ENCODE results near the gene ACTR1A.
"Not testable (repeated sequence)": the region's sequence is repeated elsewhere in the genome, so short reads cannot be mapped to it uniquely, and the experiment has no call there.

Gene ACTR1A

DNA sequence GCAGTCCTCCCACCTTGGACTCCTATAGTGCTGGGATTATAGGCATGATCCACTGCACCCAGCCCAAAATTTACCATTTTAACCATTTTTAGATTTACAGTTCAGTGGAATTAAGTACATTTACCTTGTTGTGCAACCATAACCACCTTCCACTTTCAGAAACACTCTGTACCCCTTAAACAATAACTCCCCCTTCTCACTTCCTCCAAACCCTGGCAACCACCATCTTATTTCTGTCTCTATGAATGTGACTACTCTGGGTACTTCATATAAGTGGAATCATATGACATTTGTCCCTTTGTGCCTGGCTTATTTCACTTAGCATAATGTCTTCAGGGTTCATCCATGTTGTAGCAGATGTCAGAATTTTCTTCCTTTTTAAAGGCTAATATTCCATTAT, 34.9 kb upstream of the ACTR1A start:
- Histone ChIP-seq H3K4me3 (ENCODE audit: low read length in 2 of 2) (no peak overlapping the region), H3K9me3 (ENCODE audit: control insufficient read depth in 2 of 2, low read length in 2 of 2) (no peaks in the 10 kb centered on the region), H3K9ac (ENCODE audit: low read length in 2 of 2) (no peak overlapping the region), H3K27me3 (ENCODE audit: control insufficient read depth in 1 of 2, insufficient read depth in 2 of 2, low read length in 2 of 2) (no peaks in the 10 kb centered on the region), H3K27ac (ENCODE audit: low read length) (no peak overlapping the region), H3K36me3 (ENCODE audit: control insufficient read depth in 2 of 2, insufficient read depth in 2 of 2, low read length in 2 of 2) (peaks cover 0 to 6% of the 10 kb centered on the region in 2 donors), H3K4me1 (ENCODE audit: control insufficient read depth, insufficient read depth, low read length) (no peaks in the 10 kb centered on the region)

DNA sequence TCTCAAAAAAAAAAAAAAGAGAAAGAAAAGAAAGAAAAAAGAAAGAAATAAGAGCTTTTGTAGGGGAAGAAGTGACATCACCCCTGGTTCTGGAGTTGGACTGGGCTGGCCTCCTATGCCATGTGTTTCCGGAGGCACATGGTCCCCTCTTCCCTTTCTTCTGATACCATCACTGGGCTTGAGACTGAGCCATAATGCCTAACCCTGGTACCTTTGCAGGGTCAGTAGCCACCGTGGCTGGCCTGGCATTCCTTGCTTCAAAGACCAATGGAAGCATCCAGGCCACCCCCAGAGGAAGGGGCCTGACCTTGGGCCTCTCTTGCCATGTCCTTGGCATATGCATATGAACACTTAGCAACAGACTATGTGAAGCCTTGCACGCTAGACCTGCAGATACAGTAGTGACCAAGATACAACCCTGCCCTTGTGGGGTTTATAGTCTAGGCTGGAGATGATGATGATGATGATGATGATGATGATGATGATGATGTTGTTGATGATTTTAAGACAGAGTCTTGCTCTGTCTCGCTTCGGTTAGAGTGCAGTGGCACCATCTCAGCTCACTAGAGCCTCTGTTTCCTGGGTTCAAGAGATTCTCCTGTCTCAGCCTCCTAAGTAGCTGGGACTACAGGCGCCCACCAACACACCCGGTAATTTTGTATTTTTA, 33.1 kb upstream of the ACTR1A start:
- H3K9ac ChIP-seq (ENCODE audit: low read length in 2 of 2), result no peak overlapping the region
- peaks cover 0 to 6% of the 10 kb centered on the region in 2 donors for H3K36me3 ChIP-seq (ENCODE audit: control insufficient read depth in 2 of 2, insufficient read depth in 2 of 2, low read length in 2 of 2)
- H3K27ac ChIP-seq (ENCODE audit: low read length), result no peak overlapping the region
- no peaks in the 10 kb centered on the region for H3K9me3 ChIP-seq (ENCODE audit: control insufficient read depth in 2 of 2, low read length in 2 of 2)
- no peaks in the 10 kb centered on the region for H3K27me3 ChIP-seq (ENCODE audit: control insufficient read depth in 1 of 2, insufficient read depth in 2 of 2, low read length in 2 of 2)
- no peaks in the 10 kb centered on the region for H3K4me1 ChIP-seq (ENCODE audit: control insufficient read depth, insufficient read depth, low read length)
- H3K4me3 ChIP-seq (ENCODE audit: low read length in 2 of 2), result no peak overlapping the region

DNA sequence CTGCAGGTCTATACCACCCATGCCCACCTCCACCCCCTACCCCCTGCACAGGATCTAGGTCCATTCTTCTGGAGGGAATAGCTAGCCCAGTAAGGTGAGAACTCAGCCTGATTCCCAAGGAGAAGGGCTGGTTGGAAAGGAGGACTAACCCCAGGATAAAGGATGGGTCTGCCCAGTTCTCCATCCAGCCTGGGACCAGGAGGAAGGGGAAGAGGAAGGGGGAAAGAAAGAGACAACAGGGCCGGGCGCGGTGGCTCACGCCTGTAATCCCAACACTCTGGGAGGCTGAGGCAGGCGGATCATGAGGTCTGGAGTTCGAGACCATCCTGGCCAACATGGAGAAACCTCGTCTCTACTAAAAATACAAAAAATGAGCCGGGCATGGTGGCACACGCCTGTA, 32.5 kb upstream of the ACTR1A start:
- H3K9me3 ChIP-seq (ENCODE audit: control insufficient read depth in 2 of 2, low read length in 2 of 2); H3K9ac ChIP-seq (ENCODE audit: low read length in 2 of 2); H3K4me1 ChIP-seq (ENCODE audit: control insufficient read depth, insufficient read depth, low read length); H3K27ac ChIP-seq (ENCODE audit: low read length); H3K27me3 ChIP-seq (ENCODE audit: control insufficient read depth in 1 of 2, insufficient read depth in 2 of 2, low read length in 2 of 2); H3K4me3 ChIP-seq (ENCODE audit: low read length in 2 of 2); H3K36me3 ChIP-seq (ENCODE audit: control insufficient read depth in 2 of 2, insufficient read depth in 2 of 2, low read length in 2 of 2): not testable (repeated sequence)

DNA sequence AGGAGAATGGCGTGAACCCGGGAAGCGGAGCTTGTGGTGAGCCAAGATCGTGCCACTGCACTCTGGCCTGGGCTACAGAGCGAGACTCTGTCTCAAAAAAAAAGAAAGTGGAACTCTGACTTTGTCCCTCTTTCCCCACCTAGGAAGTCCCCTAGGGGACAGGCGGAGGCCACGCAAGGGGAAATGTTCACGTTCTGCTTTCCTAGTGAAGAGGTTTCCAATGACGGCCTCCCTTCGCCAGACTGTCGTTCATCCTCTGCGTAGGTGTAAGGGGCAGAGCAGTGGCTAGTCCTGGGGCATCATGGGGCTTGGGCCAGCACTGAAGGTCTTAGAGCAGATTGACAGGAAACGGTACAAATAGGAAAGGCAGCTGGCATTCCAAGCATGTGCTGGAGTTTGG, 31.8 kb upstream of the ACTR1A start:
- Histone ChIP-seq H3K9me3 (ENCODE audit: control insufficient read depth in 2 of 2, low read length in 2 of 2) (no peaks in the 10 kb centered on the region), H3K36me3 (ENCODE audit: control insufficient read depth in 2 of 2, insufficient read depth in 2 of 2, low read length in 2 of 2) (peaks cover 0 to 6% of the 10 kb centered on the region in 2 donors), H3K4me1 (ENCODE audit: control insufficient read depth, insufficient read depth, low read length) (no peaks in the 10 kb centered on the region), H3K27ac (ENCODE audit: low read length) (no peak overlapping the region), H3K4me3 (ENCODE audit: low read length in 2 of 2) (no peak overlapping the region), H3K9ac (ENCODE audit: low read length in 2 of 2) (no peak overlapping the region), H3K27me3 (ENCODE audit: control insufficient read depth in 1 of 2, insufficient read depth in 2 of 2, low read length in 2 of 2) (no peaks in the 10 kb centered on the region)

DNA sequence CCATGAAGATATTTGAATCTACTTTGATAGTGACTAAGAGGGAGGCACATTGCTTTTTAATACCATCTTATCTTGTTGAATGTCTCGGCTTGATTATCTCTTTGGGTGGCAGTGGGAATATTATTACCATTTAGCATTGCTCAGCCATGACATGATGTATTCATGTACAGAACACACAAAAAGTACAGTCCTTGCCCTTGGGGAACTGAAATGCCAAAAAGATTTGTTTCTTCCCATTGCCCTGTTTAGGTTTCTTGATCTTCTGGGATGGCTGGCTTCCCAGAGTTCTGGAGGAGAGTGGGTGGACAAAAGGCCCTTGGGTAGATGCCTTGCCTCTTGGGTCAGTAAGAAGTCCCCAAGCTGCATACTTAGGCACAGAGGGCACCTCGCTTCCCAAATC, 25.0 kb upstream of the ACTR1A start:
- H3K9me3 ChIP-seq (ENCODE audit: control insufficient read depth in 2 of 2, low read length in 2 of 2), result no peaks in the 10 kb centered on the region
- no peaks in the 10 kb centered on the region for H3K4me1 ChIP-seq (ENCODE audit: control insufficient read depth, insufficient read depth, low read length)
- H3K36me3 ChIP-seq (ENCODE audit: control insufficient read depth in 2 of 2, insufficient read depth in 2 of 2, low read length in 2 of 2), result peaks cover 0 to 2% of the 10 kb centered on the region in 2 donors
- H3K4me3 ChIP-seq (ENCODE audit: low read length in 2 of 2), result no peak overlapping the region
- no peaks in the 10 kb centered on the region for H3K27me3 ChIP-seq (ENCODE audit: control insufficient read depth in 1 of 2, insufficient read depth in 2 of 2, low read length in 2 of 2)
- no peak overlapping the region for H3K9ac ChIP-seq (ENCODE audit: low read length in 2 of 2)
- H3K27ac ChIP-seq (ENCODE audit: low read length), result no peak overlapping the region

DNA sequence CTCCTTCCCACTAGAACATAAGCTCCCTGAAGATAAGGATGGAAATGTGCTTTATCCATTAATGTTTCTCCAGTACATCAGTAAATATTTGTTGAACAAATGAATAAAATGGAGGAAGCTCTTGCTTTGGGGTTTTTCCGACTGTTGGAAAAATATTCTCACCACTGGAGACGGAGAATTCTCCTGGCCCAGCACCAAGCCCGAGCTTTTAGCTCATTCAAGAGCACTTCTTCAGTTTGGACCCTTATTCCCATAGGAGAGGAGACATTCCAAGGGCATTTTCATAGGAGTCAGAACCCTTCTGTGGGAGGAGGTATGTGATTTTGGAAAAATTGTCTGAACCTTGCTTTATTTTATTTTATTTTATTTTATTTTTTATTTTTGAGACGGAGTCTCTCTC, 22.2 kb upstream of the ACTR1A start:
- Histone ChIP-seq H3K9ac (ENCODE audit: low read length in 2 of 2) (no peak overlapping the region), H3K27ac (ENCODE audit: low read length) (no peak overlapping the region), H3K4me1 (ENCODE audit: control insufficient read depth, insufficient read depth, low read length) (no peaks in the 10 kb centered on the region), H3K4me3 (ENCODE audit: low read length in 2 of 2) (no peak overlapping the region), H3K27me3 (ENCODE audit: control insufficient read depth in 1 of 2, insufficient read depth in 2 of 2, low read length in 2 of 2) (no peaks in the 10 kb centered on the region), H3K36me3 (ENCODE audit: control insufficient read depth in 2 of 2, insufficient read depth in 2 of 2, low read length in 2 of 2) (peaks cover 0 to 2% of the 10 kb centered on the region in 2 donors), H3K9me3 (ENCODE audit: control insufficient read depth in 2 of 2, low read length in 2 of 2) (no peaks in the 10 kb centered on the region)

DNA sequence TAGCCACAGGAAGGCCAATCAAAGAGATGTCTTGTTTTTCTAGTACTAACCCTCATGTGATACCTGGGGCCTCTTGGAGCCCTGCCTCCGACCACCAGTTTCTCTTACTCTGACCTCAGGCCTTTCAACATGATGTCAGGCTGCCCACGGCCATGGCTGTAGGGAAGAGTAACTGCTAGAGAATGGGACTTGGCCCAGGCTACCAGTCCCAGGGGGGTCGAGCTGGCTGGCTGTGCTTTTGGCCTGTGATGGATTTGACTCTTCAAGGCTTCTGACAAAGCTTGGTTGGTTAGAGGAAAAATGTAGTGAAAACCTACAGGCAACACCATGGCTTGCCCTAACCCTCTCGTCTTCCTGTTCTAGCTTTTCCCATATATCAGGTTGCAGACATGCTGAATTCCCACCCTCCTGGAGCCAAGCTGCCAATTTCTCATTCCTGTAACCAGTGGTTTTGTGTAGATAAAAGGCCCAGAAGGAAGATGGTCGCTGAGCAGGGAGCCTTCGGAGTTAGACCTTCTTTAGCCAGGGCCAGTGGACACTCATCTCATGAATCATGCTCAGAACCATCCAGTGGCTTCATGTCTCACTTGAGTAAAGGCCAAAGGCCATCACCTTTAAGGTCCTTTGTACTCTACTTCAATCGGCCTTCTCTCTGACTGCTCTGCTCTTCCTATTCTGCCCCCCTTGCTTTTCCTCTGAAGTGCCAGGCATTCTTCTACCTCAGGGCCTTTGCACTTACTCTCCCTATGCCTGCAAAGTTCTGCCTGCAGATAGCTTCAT, 20.9 kb upstream of the ACTR1A start:
- Histone ChIP-seq H3K4me1 (ENCODE audit: control insufficient read depth, insufficient read depth, low read length) (no peaks in the 10 kb centered on the region), H3K9me3 (ENCODE audit: control insufficient read depth in 2 of 2, low read length in 2 of 2) (no peaks in the 10 kb centered on the region), H3K4me3 (ENCODE audit: low read length in 2 of 2) (no peak overlapping the region), H3K27ac (ENCODE audit: low read length) (no peak overlapping the region), H3K36me3 (ENCODE audit: control insufficient read depth in 2 of 2, insufficient read depth in 2 of 2, low read length in 2 of 2) (peaks cover 0 to 2% of the 10 kb centered on the region in 2 donors), H3K27me3 (ENCODE audit: control insufficient read depth in 1 of 2, insufficient read depth in 2 of 2, low read length in 2 of 2) (no peaks in the 10 kb centered on the region), H3K9ac (ENCODE audit: low read length in 2 of 2) (no peak overlapping the region)

DNA sequence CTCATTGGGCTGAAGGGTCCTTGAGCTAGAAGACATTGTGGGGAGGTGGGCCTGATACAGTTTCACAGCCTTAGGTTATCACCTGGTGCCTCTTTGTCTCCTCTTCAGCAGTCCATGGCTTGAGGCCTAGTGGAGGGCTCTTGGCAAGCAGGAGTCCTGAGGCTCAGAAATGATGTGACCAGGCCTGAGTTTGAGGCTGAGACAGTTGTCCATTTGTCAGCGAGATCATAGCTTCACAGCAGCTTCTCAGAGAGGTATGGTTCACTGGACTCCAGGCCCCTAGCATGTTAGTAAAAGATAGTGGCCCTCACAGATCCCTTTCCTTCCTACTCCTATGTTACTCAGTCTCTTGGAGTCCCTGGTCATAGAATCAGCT, 20.4 kb upstream of the ACTR1A start:
- Histone ChIP-seq H3K4me1 (ENCODE audit: control insufficient read depth, insufficient read depth, low read length) (no peaks in the 10 kb centered on the region), H3K9ac (ENCODE audit: low read length in 2 of 2) (no peak overlapping the region), H3K36me3 (ENCODE audit: control insufficient read depth in 2 of 2, insufficient read depth in 2 of 2, low read length in 2 of 2) (peaks cover 0 to 2% of the 10 kb centered on the region in 2 donors), H3K27me3 (ENCODE audit: control insufficient read depth in 1 of 2, insufficient read depth in 2 of 2, low read length in 2 of 2) (no peaks in the 10 kb centered on the region), H3K9me3 (ENCODE audit: control insufficient read depth in 2 of 2, low read length in 2 of 2) (no peaks in the 10 kb centered on the region), H3K27ac (ENCODE audit: low read length) (no peak overlapping the region), H3K4me3 (ENCODE audit: low read length in 2 of 2) (no peak overlapping the region)

DNA sequence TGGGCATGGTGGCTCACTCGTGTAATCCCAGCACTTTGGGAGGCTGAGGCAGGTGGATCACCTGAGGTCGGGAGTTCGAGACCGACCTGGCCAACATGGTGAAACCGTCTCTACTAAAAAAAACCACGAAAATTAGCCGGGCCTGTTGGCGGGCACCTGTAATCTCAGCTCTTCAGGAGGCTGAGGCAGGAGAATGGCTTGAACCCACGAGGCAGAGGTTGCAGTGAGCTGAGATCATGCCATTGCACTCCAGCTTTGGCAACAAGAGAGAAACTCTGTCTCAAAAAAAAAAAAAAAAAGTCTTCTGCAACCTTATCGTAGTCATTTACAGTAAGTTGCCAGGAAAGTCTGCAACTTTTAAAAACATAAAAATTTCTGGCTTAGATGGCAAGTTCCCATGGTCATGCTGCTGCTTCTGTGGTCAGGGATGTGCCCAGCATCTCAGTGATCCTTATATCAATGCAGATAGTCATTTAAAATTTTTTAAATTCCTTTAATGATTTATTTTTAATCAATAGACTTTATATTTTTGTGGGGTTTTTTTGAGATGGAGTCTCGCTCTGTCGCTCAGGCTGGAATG, 16.8 kb upstream of the ACTR1A start:
- H3K27ac ChIP-seq (ENCODE audit: low read length), result no peak overlapping the region
- no peaks in the 10 kb centered on the region for H3K27me3 ChIP-seq (ENCODE audit: control insufficient read depth in 1 of 2, insufficient read depth in 2 of 2, low read length in 2 of 2)
- H3K4me1 ChIP-seq (ENCODE audit: control insufficient read depth, insufficient read depth, low read length), result peaks cover 5% of the 10 kb centered on the region
- no peak overlapping the region for H3K9ac ChIP-seq (ENCODE audit: low read length in 2 of 2)
- peaks cover 4 to 7% of the 10 kb centered on the region in 2 donors for H3K36me3 ChIP-seq (ENCODE audit: control insufficient read depth in 2 of 2, insufficient read depth in 2 of 2, low read length in 2 of 2)
- no peak overlapping the region for H3K4me3 ChIP-seq (ENCODE audit: low read length in 2 of 2)
- no peaks in the 10 kb centered on the region for H3K9me3 ChIP-seq (ENCODE audit: control insufficient read depth in 2 of 2, low read length in 2 of 2)

DNA sequence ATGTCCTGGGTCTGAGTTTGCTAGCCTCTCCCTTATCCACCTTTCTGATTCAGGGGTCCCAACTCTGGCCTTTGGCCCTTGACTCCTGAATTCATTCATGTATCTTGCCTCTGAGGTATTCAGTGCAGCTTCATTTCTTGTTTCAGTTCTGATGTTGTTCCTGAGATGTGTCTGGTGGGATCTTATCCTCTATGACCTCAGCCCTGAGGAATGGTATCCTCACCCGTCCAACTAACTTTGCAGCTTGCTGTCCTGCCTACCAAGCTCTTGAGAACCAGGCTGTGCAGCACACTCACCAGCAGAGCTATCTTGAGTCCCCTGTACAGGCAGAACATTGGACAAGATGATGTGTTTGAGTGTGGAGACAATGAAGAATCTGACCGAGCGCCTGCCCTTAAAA, 15.0 kb upstream of the ACTR1A start:
- Histone ChIP-seq H3K27ac (ENCODE audit: low read length) (no peak overlapping the region), H3K9me3 (ENCODE audit: control insufficient read depth in 2 of 2, low read length in 2 of 2) (no peaks in the 10 kb centered on the region), H3K9ac (ENCODE audit: low read length in 2 of 2) (no peak overlapping the region), H3K4me3 (ENCODE audit: low read length in 2 of 2) (no peak overlapping the region), H3K27me3 (ENCODE audit: control insufficient read depth in 1 of 2, insufficient read depth in 2 of 2, low read length in 2 of 2) (no peaks in the 10 kb centered on the region), H3K36me3 (ENCODE audit: control insufficient read depth in 2 of 2, insufficient read depth in 2 of 2, low read length in 2 of 2) (peaks cover 7 to 12% of the 10 kb centered on the region in 2 donors), H3K4me1 (ENCODE audit: control insufficient read depth, insufficient read depth, low read length) (peaks cover 5% of the 10 kb centered on the region)

DNA sequence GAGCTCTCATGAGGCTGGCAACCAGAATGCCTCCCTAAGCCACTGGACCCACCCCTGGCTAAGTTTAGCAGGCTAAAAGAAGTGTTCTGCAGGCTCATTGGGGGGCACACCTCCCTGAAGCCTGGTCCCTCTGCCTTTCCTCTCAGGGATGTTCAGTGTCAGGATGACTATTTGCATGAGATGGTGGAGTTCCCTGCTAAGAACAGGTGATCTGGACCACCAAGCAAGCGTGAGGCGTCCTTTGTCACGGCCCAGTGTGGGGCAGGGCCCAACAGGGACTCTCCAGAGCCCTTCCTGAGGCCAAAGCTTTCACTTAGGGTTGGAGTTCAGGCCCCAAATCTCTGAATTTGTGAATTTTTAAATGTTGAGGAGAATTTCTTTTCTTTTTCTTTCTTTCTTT, 13.2 kb upstream of the ACTR1A start:
- Histone ChIP-seq H3K4me3 (ENCODE audit: low read length in 2 of 2) (no peak overlapping the region), H3K36me3 (ENCODE audit: control insufficient read depth in 2 of 2, insufficient read depth in 2 of 2, low read length in 2 of 2) (peaks cover 14 to 15% of the 10 kb centered on the region in 2 donors)

More for the DNA sequence above, 13.2 kb upstream of the ACTR1A start:
- no peaks in the 10 kb centered on the region for H3K27me3 ChIP-seq (ENCODE audit: control insufficient read depth in 1 of 2, insufficient read depth in 2 of 2, low read length in 2 of 2)
- H3K27ac ChIP-seq (ENCODE audit: low read length), result no peak overlapping the region
- no peaks in the 10 kb centered on the region for H3K9me3 ChIP-seq (ENCODE audit: control insufficient read depth in 2 of 2, low read length in 2 of 2)
- H3K4me1 ChIP-seq (ENCODE audit: control insufficient read depth, insufficient read depth, low read length), result peaks cover 5% of the 10 kb centered on the region
- H3K9ac ChIP-seq (ENCODE audit: low read length in 2 of 2), result no peak overlapping the region

Data from stomach smooth muscle (tissue), 2 donors.